Measurements from ENCODE around the gene HES2. TPM values are rescaled to one million over a fixed set of nuclear protein-coding genes. Genes with fewer than 3 reads are reported as not detected.
"Not testable (repeated sequence)": the region's sequence is repeated elsewhere in the genome, so short reads cannot be mapped to it uniquely, and the experiment has no call there.

The HES2 gene
- total and polyA plus RNA-seq, 9 donors, result 0.08 to 9.2 (median 0.43) TPM; not detected in 3

- DNase-seq, result no peak
- Histone ChIP-seq H3K27ac (no peak overlapping the region), H3K4me1 (ENCODE audit: insufficient read depth) (peaks cover 3% of the 10 kb centered on the region), H3K9me3 (no peaks in the 10 kb centered on the region), H3K4me3 (no peak overlapping the region), H3K27me3 (no peaks in the 10 kb centered on the region), H3K36me3 (no peaks in the 10 kb centered on the region)
- 1 to 3% (median 1%) methylated on average over 57 to 115 of the region's 115 CpGs for WGBS, 3 donors
- intact Hi-C loops (cut with DNase I), result no loop called here
- TF ChIP-seq EP300 (IDR thresholded peaks at IDR 0.05) (no peak), CTCF (IDR thresholded peaks at IDR 0.05) (no peak), POLR2A (IDR thresholded peaks at IDR 0.05) (no peak)
Observed at GRCh38 chr1:6454856-6455751, 35.4 kb upstream of the HES2 start.

GRCh38 chr1:6453895-6454855, 34.5 kb upstream of the HES2 start:
- DNase-seq; H3K36me3 ChIP-seq; H3K27ac ChIP-seq; H3K4me1 ChIP-seq (ENCODE audit: insufficient read depth); H3K27me3 ChIP-seq; H3K9me3 ChIP-seq; H3K4me3 ChIP-seq; intact Hi-C loops (cut with DNase I): not testable (repeated sequence)
- WGBS, 3 donors, result 4 to 8% (median 8%) methylated on average over 47 to 85 of the region's 85 CpGs

GRCh38 chr1:6450943-6451373, 31.2 kb upstream of the HES2 start:
- WGBS, 3 donors, result 51 to 59% (median 56%) methylated on average over 4 to 6 of the region's 6 CpGs
- DNase-seq, result no peak
- no peak overlapping the region for H3K27ac ChIP-seq
- no peaks in the 10 kb centered on the region for H3K27me3 ChIP-seq
- no peak for TF ChIP-seq POLR2A (IDR thresholded peaks at IDR 0.05)
- no peak for TF ChIP-seq CTCF (IDR thresholded peaks at IDR 0.05)
- TF ChIP-seq EP300 (IDR thresholded peaks at IDR 0.05), result no peak
- peaks cover 3% of the 10 kb centered on the region for H3K4me1 ChIP-seq (ENCODE audit: insufficient read depth)
- no peak overlapping the region for H3K4me3 ChIP-seq
- intact Hi-C loops (cut with DNase I), result no loop called here
- H3K36me3 ChIP-seq, result no peaks in the 10 kb centered on the region
- no peaks in the 10 kb centered on the region for H3K9me3 ChIP-seq

GRCh38 chr1:6450486-6450885, 30.8 kb upstream of the HES2 start:
- H3K4me1 ChIP-seq (ENCODE audit: insufficient read depth); DNase-seq; H3K36me3 ChIP-seq; H3K27me3 ChIP-seq; H3K9me3 ChIP-seq; H3K27ac ChIP-seq; H3K4me3 ChIP-seq; intact Hi-C loops (cut with DNase I): not testable (repeated sequence)
- 36 to 40% (median 40%) methylated on average over 10 of the region's 10 CpGs for WGBS, 3 donors

- Histone ChIP-seq H3K27ac (no peak overlapping the region), H3K27me3 (no peaks in the 10 kb centered on the region), H3K9me3 (no peaks in the 10 kb centered on the region), H3K36me3 (no peaks in the 10 kb centered on the region), H3K4me1 (ENCODE audit: insufficient read depth) (peaks cover 3% of the 10 kb centered on the region), H3K4me3 (no peak overlapping the region)
- DNase-seq, result no peak
- no peak for TF ChIP-seq CTCF (IDR thresholded peaks at IDR 0.05)
- no peak for TF ChIP-seq POLR2A (IDR thresholded peaks at IDR 0.05)
- intact Hi-C loops (cut with DNase I), result no loop called here
- 21 to 33% (median 27%) methylated on average over 7 of the region's 7 CpGs for WGBS, 3 donors
Observed at GRCh38 chr1:6450005-6450450, 30.3 kb upstream of the HES2 start.
